HL-60/S4 treated with phorbol 12-myristate 13-acetate at 8.2 ng/mL for 4 days and 3 days (cell line): Measurements from ENCODE around the gene COPS4.
"Not testable (repeated sequence)": the region's sequence is repeated elsewhere in the genome, so short reads cannot be mapped to it uniquely, and the experiment has no call there.

ENCODE experiments used
- in situ Hi-C: fragments of 300-500 bp; cut with MboI; formaldehyde crosslinking; loops from 2 replicates; pipeline ENCODE4 v1.15.0; 2022; ENCODE audit warnings: low sequenced_read_pairs

Gene COPS4

GRCh38 chr4:83083925-83084475 is 49.0 kb downstream of the COPS4 start:
- in situ Hi-C loops, result no loop called here

- in situ Hi-C loops, result not testable (repeated sequence)
These were observed 50.0 kb downstream of the COPS4 start for GRCh38 chr4:83084956-83085355.

GRCh38 chr4:83089410-83090157 is 54.6 kb downstream of the COPS4 start:
- in situ Hi-C loops, result no loop called here

GRCh38 chr4:83093060-83093640 is 58.2 kb downstream of the COPS4 start:
- in situ Hi-C loops, result no loop called here

- in situ Hi-C loops, result no loop called here
These were observed 61.4 kb downstream of the COPS4 start for GRCh38 chr4:83096397-83096796.

- in situ Hi-C loops, result loop anchor here (25.0 kb wide), 1 partner anchor 157 kb away; no protein-coding TSS in a partner anchor
These were observed 70.0 kb downstream of the COPS4 start for GRCh38 chr4:83104991-83105390.

GRCh38 chr4:83107631-83108030 is 72.6 kb downstream of the COPS4 start:
- in situ Hi-C loops, result loop anchor here (25.0 kb wide), 1 partner anchor 155 kb away; no protein-coding TSS in a partner anchor

GRCh38 chr4:83108101-83108861 is 73.3 kb downstream of the COPS4 start:
- in situ Hi-C loops, result loop anchor here (25.0 kb wide), 1 partner anchor 154 kb away; no protein-coding TSS in a partner anchor

- in situ Hi-C loops, result loop anchor here (25.0 kb wide), 1 partner anchor 153 kb away; no protein-coding TSS in a partner anchor
These were observed 74.7 kb downstream of the COPS4 start for GRCh38 chr4:83109480-83110222.

GRCh38 chr4:83110223-83110945 is 75.4 kb downstream of the COPS4 start:
- in situ Hi-C loops, result loop anchor here (25.0 kb wide), 1 partner anchor 152 kb away; no protein-coding TSS in a partner anchor

- in situ Hi-C loops, result loop anchor here (25.0 kb wide), 1 partner anchor 151 kb away; no protein-coding TSS in a partner anchor
These were observed 76.2 kb downstream of the COPS4 start for GRCh38 chr4:83110970-83111750.

GRCh38 chr4:83111751-83112141 is 76.8 kb downstream of the COPS4 start:
- in situ Hi-C loops, result loop anchor here (25.0 kb wide), 1 partner anchor 151 kb away; no protein-coding TSS in a partner anchor

GRCh38 chr4:83112231-83112630 is 77.2 kb downstream of the COPS4 start:
- in situ Hi-C loops, result loop anchor here (25.0 kb wide), 1 partner anchor 150 kb away; no protein-coding TSS in a partner anchor

- in situ Hi-C loops, result loop anchor here (25.0 kb wide), 1 partner anchor 149 kb away; no protein-coding TSS in a partner anchor
These were observed 77.9 kb downstream of the COPS4 start for GRCh38 chr4:83112678-83113428.

- in situ Hi-C loops, result loop anchor here (25.0 kb wide), 1 partner anchor 149 kb away; no protein-coding TSS in a partner anchor
These were observed 78.4 kb downstream of the COPS4 start for GRCh38 chr4:83113429-83113786.

GRCh38 chr4:83114576-83114975 is 79.6 kb downstream of the COPS4 start, which contains the start of gene PLAC8:
TSS of gene PLAC8 (minus strand) at chr4:83114729. CDS start at chr4:83107921, 6,808 bp downstream.
- in situ Hi-C loops, result loop anchor here (25.0 kb wide), 1 partner anchor 148 kb away; no protein-coding TSS in a partner anchor

GRCh38 chr4:83115000-83115399 is 80.0 kb downstream of the COPS4 start:
- in situ Hi-C loops, result loop anchor here (25.0 kb wide), 1 partner anchor 147 kb away; no protein-coding TSS in a partner anchor
